Ovary (tissue), 3 donors: Measurements from ENCODE around the gene ARID1B.

ENCODE experiments used
- EP300 ChIP-seq: sonication (generic); formaldehyde crosslinking; IDR thresholded peaks from one replicate; pipeline ENCODE4 v1.6.1; 2017; ENCODE audit warnings: antibody characterized with exemption
- TF ChIP-seq, protein P1 (sequence below), 3 donors: fragments of 450-650 bp in 2 of 3; fragments of 200-600 bp in 1 of 3; IDR thresholded peaks; one replicate each; pipeline versions ENCODE4 v1.5.1 to v1.8.0; 2016 to 2022; ENCODE audit warnings: antibody characterized with exemption in 3 of 3, mild to moderate bottlenecking in 1 of 3
- donor health status: DM: no; HTN: no; CAD: no.

DNA sequence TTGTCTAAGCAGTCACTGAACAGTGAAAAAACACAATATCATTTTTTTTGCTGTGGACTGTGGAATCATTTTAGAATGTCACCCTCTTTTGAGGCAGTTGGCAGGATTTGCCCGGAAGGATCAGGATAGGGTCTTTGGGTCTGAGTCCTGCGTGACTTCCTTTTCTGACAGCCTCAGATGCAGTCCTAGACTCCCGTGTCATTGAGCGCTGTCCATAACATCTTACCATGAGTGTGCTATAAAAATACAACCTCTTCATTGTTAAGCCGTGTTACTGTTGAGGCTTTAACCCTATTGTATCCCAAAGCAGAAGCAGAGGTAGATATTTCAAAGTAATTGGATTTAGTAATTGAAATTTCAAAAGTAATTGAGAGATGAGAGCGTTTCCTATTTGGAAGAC is 30.6 kb downstream of the ARID1B start:
- TF ChIP-seq, protein P1, sequence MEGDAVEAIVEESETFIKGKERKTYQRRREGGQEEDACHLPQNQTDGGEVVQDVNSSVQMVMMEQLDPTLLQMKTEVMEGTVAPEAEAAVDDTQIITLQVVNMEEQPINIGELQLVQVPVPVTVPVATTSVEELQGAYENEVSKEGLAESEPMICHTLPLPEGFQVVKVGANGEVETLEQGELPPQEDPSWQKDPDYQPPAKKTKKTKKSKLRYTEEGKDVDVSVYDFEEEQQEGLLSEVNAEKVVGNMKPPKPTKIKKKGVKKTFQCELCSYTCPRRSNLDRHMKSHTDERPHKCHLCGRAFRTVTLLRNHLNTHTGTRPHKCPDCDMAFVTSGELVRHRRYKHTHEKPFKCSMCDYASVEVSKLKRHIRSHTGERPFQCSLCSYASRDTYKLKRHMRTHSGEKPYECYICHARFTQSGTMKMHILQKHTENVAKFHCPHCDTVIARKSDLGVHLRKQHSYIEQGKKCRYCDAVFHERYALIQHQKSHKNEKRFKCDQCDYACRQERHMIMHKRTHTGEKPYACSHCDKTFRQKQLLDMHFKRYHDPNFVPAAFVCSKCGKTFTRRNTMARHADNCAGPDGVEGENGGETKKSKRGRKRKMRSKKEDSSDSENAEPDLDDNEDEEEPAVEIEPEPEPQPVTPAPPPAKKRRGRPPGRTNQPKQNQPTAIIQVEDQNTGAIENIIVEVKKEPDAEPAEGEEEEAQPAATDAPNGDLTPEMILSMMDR (IDR thresholded peaks at IDR 0.05): no peak
- no peak for TF ChIP-seq EP300
